Sigmoid colon (tissue), 4 donors: ENCODE data around the gene UBTD1.

Experiments used
- EP300 ChIP-seq, 4 donors: sonication (generic); formaldehyde crosslinking; IDR thresholded peaks; one replicate each; pipeline ENCODE4 v1.6.1; 2017; ENCODE audit warnings: antibody characterized with exemption in 4 of 4
- POLR2A ChIP-seq, 2 donors: fragments of 450-650 bp; IDR thresholded peaks; one replicate each; pipeline ENCODE4 v1.6.1; 2016; ENCODE audit warnings: antibody characterized with exemption in 2 of 2, mild to moderate bottlenecking in 2 of 2, moderate library complexity in 2 of 2
- POLR2AphosphoS5 ChIP-seq, 4 donors: sonication (generic); formaldehyde crosslinking; IDR thresholded peaks; one replicate each; pipeline ENCODE4 v1.6.1; 2017; ENCODE audit warnings: antibody characterized with exemption in 4 of 4
- TF ChIP-seq, protein P1 (sequence below), 4 experiments: fragments of 450-650 bp in 3 of 4; fragments of 200-600 bp in 1 of 4; IDR thresholded peaks; one replicate each; pipeline ENCODE4 v1.5.1; 2016 to 2019; ENCODE audit warnings: antibody characterized with exemption in 4 of 4, mild to moderate bottlenecking in 3 of 4, moderate library complexity in 2 of 4

DNA sequence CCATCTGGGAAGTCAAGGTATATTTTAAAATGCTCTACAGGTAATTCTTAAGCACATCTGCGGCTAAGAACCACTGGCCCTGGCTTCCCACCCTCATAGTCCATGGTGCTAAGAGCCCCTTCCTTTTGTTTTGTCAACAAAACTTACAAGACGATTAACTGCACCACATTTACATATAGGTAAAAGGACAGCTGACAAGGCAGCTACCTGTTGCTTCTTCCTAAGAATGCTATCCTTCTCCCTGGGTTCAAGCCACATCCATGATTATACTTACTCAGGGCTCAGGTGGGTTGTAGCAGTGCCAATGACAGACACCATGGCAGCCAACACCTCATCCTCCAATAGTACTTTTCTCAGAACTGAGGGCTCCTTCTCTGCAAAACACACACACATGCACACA, 36.4 kb upstream of the UBTD1 start:
- TF ChIP-seq, protein P1, sequence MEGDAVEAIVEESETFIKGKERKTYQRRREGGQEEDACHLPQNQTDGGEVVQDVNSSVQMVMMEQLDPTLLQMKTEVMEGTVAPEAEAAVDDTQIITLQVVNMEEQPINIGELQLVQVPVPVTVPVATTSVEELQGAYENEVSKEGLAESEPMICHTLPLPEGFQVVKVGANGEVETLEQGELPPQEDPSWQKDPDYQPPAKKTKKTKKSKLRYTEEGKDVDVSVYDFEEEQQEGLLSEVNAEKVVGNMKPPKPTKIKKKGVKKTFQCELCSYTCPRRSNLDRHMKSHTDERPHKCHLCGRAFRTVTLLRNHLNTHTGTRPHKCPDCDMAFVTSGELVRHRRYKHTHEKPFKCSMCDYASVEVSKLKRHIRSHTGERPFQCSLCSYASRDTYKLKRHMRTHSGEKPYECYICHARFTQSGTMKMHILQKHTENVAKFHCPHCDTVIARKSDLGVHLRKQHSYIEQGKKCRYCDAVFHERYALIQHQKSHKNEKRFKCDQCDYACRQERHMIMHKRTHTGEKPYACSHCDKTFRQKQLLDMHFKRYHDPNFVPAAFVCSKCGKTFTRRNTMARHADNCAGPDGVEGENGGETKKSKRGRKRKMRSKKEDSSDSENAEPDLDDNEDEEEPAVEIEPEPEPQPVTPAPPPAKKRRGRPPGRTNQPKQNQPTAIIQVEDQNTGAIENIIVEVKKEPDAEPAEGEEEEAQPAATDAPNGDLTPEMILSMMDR (IDR thresholded peaks at IDR 0.05), result no peak
- TF ChIP-seq EP300 (IDR thresholded peaks at IDR 0.05) (no peak), POLR2AphosphoS5 (IDR thresholded peaks at IDR 0.05) (no peak), POLR2A (IDR thresholded peaks at IDR 0.05) (no peak)
